Psoas muscle (tissue), 8 donors: ENCODE results near the gene PHF1. TPM values are rescaled to one million over a fixed set of nuclear protein-coding genes. Genes with fewer than 3 reads are reported as not detected.

Experiments
- ATAC-seq, 4 donors: fragments of 200-7000 bp; cut with Tn5 transposase; one replicate each; pipeline ENCODE4 v1.9.1; 2020; ENCODE audit warnings: moderate library complexity in 3 of 4, mild to moderate bottlenecking in 2 of 4
- DNase-seq, 2 donors: peaks; one replicate each; pipeline ENCODE4 v3.0.0-alpha.2; 2020
- H3K27ac ChIP-seq: fragments of 200-600 bp; one replicate; pipeline ENCODE4 v1.8.0; 2022
- H3K27me3 ChIP-seq, 3 donors: fragments of 200-600 bp in 1 of 3; one replicate each; pipeline versions ENCODE4 v1.6.1 to v1.8.0; 2013 to 2022; ENCODE audit warnings: low read length in 2 of 3, mild to moderate bottlenecking in 2 of 3, moderate library complexity in 1 of 3; ENCODE audit not compliant: insufficient read depth in 3 of 3
- H3K36me3 ChIP-seq, 2 donors: fragments of 200-600 bp in 1 of 2; one replicate each; pipeline versions ENCODE4 v1.6.1 to v1.8.0; 2013 to 2022; ENCODE audit warnings: low read depth in 1 of 2, mild to moderate bottlenecking in 1 of 2, moderate library complexity in 1 of 2; ENCODE audit not compliant: insufficient read depth in 1 of 2
- H3K4me1 ChIP-seq: fragments of 200-600 bp; one replicate; pipeline ENCODE4 v1.8.0; 2022
- H3K4me3 ChIP-seq: fragments of 200-600 bp; one replicate; pipeline ENCODE4 v1.8.0; 2022; ENCODE audit warnings: mild to moderate bottlenecking
- H3K9me3 ChIP-seq: fragments of 200-600 bp; one replicate; pipeline ENCODE4 v1.8.0; 2022
- WGBS, 3 donors: extraction: QIAGEN DNeasy Blood & Tissue Kit; methylation state at CpG; one replicate each; pipeline versions ENCODE4 v1.1.6 to v1.1.7; 2013; 5-methylcytosine and 5-hydroxymethylcytosine counted together
- intact Hi-C, 2 donors: fragments of 100-400 bp; cut with DNase I; formaldehyde crosslinking; loops; one replicate each; pipeline versions ENCODE4 v1.11.0 to v1.14.2; 2022
- polyA plus RNA-seq, 3 donors: library from polyadenylated mRNA; stranded (reverse); fragments of 200-250 nt; gene quantifications; one replicate each; pipeline ENCODE4 v1.2.3, GENCODE V29; 2013
- total RNA-seq, 4 donors: library from RNA; stranded (reverse); fragmentation: NEBNext Ultra II Directional in 2 of 4; extraction: Animal tissue kit (Norgen Biotek cat#: 25700) in 2 of 4; gene quantifications; one replicate each; pipeline versions ENCODE4 v1.2.1 to v1.2.4, GENCODE V29; 2021 to 2023
- TF ChIP-seq, protein P1 (sequence below): fragments of 200-600 bp; IDR thresholded peaks from one replicate; pipeline ENCODE4 v1.8.0; 2022; ENCODE audit warnings: antibody characterized with exemption
- donor health status: healthy with polysubstance abuse.
- donor health status: DM: no; HTN: no; CAD: no; lungs with moderate emphysema.
- donor health status: Bipolar disorder and iron deficiency.
- donor health status: healthy.
- donor health status: DM: yes; HTN: yes; CAD: no.
- donor health status: DM: no; HTN: no; CAD: no.
- donor health status: DM: no; HTN: no; CAD: no.
- donor health status: DM: yes; HTN: yes; CAD: no.

Gene PHF1
- total and polyA plus RNA-seq, 7 donors: 40.5 to 84.8 (median 57.5) TPM

DNA sequence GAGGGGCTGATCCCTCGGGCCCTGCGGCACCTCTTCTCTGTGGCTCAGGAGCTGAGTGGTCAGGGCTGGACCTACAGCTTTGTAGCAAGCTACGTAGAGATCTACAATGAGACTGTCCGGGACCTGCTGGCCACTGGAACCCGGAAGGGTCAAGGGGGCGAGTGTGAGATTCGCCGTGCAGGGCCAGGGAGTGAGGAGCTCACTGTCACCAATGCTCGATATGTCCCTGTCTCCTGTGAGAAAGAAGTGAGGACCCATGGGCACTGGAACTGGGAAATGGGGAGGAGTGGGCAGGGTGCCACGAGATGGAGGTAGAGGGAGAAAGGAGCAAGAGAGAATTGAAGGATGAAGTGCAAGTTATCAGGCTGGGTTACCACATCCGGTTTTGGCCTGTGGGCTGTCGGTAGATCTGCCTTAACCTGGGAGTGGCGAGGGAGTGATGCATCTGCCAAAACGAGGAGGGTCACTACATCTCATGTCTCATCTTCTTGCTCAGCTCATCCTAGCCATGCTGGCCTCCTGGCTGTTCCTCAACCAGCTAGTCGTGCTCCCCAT lies 5.4 kb upstream of the PHF1 start:
- no peak overlapping the region for H3K27ac ChIP-seq
- H3K9me3 ChIP-seq: no peaks in the 10 kb centered on the region
- DNase-seq (no peak), ATAC-seq (no peak)
- no peak overlapping the region for H3K4me3 ChIP-seq
- intact Hi-C loops: loop anchor here in 1 of 2 donors (10.0 kb wide), 1 partner anchor 131 kb away; the partner anchor contains the start of genes B3GALT4, RPS18 and VPS52
- H3K4me1 ChIP-seq: no peaks in the 10 kb centered on the region
- WGBS, 3 donors: 92 to 97% (median 93%) methylated on average over 15 of the region's 15 CpGs
- TF ChIP-seq, protein P1, sequence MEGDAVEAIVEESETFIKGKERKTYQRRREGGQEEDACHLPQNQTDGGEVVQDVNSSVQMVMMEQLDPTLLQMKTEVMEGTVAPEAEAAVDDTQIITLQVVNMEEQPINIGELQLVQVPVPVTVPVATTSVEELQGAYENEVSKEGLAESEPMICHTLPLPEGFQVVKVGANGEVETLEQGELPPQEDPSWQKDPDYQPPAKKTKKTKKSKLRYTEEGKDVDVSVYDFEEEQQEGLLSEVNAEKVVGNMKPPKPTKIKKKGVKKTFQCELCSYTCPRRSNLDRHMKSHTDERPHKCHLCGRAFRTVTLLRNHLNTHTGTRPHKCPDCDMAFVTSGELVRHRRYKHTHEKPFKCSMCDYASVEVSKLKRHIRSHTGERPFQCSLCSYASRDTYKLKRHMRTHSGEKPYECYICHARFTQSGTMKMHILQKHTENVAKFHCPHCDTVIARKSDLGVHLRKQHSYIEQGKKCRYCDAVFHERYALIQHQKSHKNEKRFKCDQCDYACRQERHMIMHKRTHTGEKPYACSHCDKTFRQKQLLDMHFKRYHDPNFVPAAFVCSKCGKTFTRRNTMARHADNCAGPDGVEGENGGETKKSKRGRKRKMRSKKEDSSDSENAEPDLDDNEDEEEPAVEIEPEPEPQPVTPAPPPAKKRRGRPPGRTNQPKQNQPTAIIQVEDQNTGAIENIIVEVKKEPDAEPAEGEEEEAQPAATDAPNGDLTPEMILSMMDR: no peak
- no peaks in the 10 kb centered on the region for H3K27me3 ChIP-seq
- no peaks in the 10 kb centered on the region for H3K36me3 ChIP-seq

DNA sequence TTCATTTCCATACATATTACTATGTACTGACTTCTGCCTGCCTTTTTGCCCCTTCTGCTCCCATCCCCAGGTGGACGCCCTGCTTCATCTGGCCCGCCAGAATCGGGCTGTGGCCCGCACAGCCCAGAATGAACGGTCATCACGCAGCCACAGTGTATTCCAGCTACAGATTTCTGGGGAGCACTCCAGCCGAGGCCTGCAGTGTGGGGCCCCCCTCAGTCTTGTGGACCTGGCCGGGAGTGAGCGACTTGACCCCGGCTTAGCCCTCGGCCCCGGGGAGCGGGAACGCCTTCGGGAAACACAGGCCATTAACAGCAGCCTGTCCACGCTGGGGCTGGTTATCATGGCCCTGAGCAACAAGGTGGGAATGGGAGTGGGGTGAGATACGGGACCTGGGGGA lies 4.7 kb upstream of the PHF1 start:
- Histone ChIP-seq H3K4me1 (no peaks in the 10 kb centered on the region), H3K27ac (no peak overlapping the region), H3K9me3 (no peaks in the 10 kb centered on the region), H3K36me3 (no peaks in the 10 kb centered on the region), H3K4me3 (no peak overlapping the region), H3K27me3 (no peaks in the 10 kb centered on the region)
- TF ChIP-seq, protein P1: no peak
- no peak for DNase-seq
- WGBS, 3 donors: 95 to 96% (median 96%) methylated on average over 17 of the region's 17 CpGs
- intact Hi-C loops: loop anchor here in 1 of 2 donors (10.0 kb wide), 1 partner anchor 131 kb away; the partner anchor contains the start of genes B3GALT4, RPS18 and VPS52
- no peak for ATAC-seq

DNA sequence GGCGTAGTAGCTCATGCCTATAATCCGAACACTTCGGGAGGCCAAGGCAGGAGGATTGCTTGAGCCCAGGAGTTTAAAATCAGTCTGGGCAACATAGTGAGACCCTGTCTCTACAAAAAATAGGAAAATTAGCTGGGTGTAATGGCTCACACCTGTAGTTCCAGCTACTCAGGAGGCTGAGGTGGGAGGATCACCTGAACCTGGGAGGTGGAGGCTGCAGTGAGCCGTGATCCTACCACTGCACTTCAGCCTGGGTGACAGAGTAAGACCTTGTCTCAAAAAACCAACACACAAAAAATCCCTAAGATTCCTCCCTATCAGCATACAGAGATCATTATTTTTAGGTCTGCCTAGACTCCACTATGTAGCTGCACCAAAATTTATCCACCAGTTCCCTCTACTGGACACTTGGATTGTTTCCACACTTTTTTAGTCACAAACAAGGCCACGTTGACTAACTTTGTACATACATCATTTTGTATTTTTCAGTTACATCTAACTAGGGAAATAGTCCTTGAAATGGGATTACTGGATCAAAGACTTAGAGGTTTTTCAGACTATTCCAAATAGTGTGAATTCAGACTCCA lies 3.6 kb upstream of the PHF1 start:
- peaks cover 5% of the 10 kb centered on the region for H3K4me1 ChIP-seq
- ATAC-seq (no peak), DNase-seq (no peak)
- intact Hi-C loops: loop anchor here in 1 of 2 donors (10.0 kb wide), 1 partner anchor 132 kb away; the partner anchor contains the start of genes B3GALT4, RPS18 and VPS52
- no peak overlapping the region for H3K27ac ChIP-seq
- no peaks in the 10 kb centered on the region for H3K9me3 ChIP-seq
- TF ChIP-seq, protein P1: peak; percentile 7
- WGBS, 3 donors: 79 to 80% (median 79%) methylated on average over 5 of the region's 5 CpGs
- no peaks in the 10 kb centered on the region for H3K27me3 ChIP-seq
- no peak overlapping the region for H3K4me3 ChIP-seq
- peaks cover 0 to 2% of the 10 kb centered on the region in 2 donors for H3K36me3 ChIP-seq

DNA sequence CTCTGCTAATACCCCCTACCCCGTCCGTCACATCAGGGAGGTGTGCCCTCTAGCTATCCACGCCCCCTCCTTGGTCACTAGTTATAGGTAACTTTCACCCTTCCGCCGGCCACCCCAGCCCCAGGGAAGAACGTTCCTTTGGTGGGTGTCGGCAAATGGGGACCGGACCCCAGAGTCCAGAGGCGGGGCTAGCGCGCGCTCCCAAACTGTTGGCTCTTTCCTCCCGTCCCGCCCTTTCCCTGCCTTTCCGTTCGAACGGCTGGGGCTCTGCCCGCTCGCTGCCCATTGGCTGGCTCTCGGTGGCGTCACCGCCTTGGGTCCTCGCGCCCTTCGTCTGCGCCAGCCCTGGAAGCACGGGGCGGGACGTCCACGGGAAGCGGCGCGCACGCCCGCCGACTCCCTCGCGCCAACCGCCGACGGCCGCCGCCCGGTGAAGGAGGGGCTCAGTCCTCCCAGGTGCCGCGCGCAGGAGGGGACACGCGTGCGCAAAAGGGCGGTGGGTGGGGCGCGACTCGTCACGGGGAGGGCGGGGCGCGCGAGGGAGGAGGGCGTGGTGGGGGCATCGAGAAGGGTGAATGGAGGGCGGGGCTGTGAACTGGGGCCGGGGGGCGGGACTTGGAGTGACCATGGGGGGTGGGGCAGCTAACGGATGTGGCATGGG lies 634 bp upstream of the PHF1 start:
- TF ChIP-seq, protein P1: no peak
- Histone ChIP-seq H3K4me3 (peak overlapping the region; percentile 100), H3K27ac (peak overlapping the region; percentile 99), H3K4me1 (peaks cover 5% of the 10 kb centered on the region), H3K9me3 (no peaks in the 10 kb centered on the region), H3K27me3 (no peaks in the 10 kb centered on the region), H3K36me3 (peaks cover 0 to 32% of the 10 kb centered on the region in 2 donors)
- DNase-seq (peak; percentile 98 to 99), ATAC-seq (peak; percentile 92 to 94 (median 94))
- intact Hi-C loops: loop anchor here in 1 of 2 donors (10.0 kb wide), 1 partner anchor 205 kb away; the partner anchor contains the start of genes HSD17B8, RING1, RXRB and SLC39A7
- 0 to 1% (median 1%) methylated on average over 36 to 64 of the region's 65 CpGs for WGBS, 3 donors
